Urinary bladder (tissue), 4 donors: ENCODE measurements around the gene P2RY6. TPM values are rescaled to one million over a fixed set of nuclear protein-coding genes. Genes with fewer than 3 reads are reported as not detected.

ENCODE experiments used
- DNase-seq: peaks from one replicate; pipeline ENCODE4 v3.0.0-alpha.2; 2015; ENCODE audit errors: extremely low spot score
- H3K27ac ChIP-seq: one replicate; pipeline ENCODE4 v1.5.1; 2013; ENCODE audit warnings: low read depth, mild to moderate bottlenecking, moderate library complexity
- H3K36me3 ChIP-seq: one replicate; pipeline ENCODE4 v1.6.1; 2013; ENCODE audit warnings: mild to moderate bottlenecking, moderate library complexity; ENCODE audit not compliant: insufficient read depth
- H3K4me1 ChIP-seq: one replicate; pipeline ENCODE4 v1.6.1; 2013; ENCODE audit warnings: mild to moderate bottlenecking, moderate library complexity; ENCODE audit not compliant: insufficient read depth
- H3K4me3 ChIP-seq: one replicate; pipeline ENCODE4 v1.5.1; 2013; ENCODE audit warnings: low read depth, low read length
- WGBS: extraction: QIAGEN DNeasy Blood & Tissue Kit; methylation state at CpG from one replicate; pipeline ENCODE4 v1.1.7; 2013; 5-methylcytosine and 5-hydroxymethylcytosine counted together
- polyA plus RNA-seq: library from polyadenylated mRNA; stranded (reverse); fragments of 200-250 nt; gene quantifications from one replicate; pipeline ENCODE4 v1.2.3, GENCODE V29; 2013
- total RNA-seq: library from RNA; depleted of rRNA; stranded (reverse); fragments of >200 nt; gene quantifications from one replicate; pipeline ENCODE4 v1.2.3, GENCODE V29; 2014
- donor health status: healthy with polysubstance abuse.
- donor health status: healthy.

P2RY6 gene
- total and polyA plus RNA-seq, 2 donors = 0.90 to 2.6 TPM

- WGBS = 12% methylated on average over 14 of the region's 14 CpGs
Measured at GRCh38 chr11:73323464-73323863, 51.3 kb downstream of the P2RY6 start.

DNA sequence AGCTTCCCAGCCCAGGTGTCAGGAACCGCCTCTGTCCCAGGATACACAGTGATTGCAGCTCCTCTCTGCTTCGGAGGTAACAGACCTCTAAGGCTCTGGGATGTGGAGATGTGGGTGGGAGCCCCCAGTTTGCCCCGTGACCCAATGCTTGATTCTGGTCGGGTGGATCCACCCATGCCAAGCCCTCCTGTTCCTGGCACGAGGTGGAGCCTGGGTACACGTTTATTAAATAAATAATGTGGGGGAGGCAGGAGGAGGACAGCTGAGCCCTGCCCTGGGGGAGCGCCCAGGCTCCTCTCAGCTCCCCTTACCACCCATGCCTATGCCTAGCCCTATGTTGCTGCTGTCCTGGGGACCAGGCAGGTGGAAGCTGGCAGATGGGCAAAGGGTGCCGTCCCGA is 52.0 kb downstream of the P2RY6 start:
- Histone ChIP-seq H3K27ac (peak overlapping the region; percentile 79), H3K4me3 (no peak overlapping the region), H3K4me1 (no peaks in the 10 kb centered on the region), H3K36me3 (no peaks in the 10 kb centered on the region)
- no peak for DNase-seq
- WGBS = 47% methylated on average over 9 of the region's 9 CpGs

More at GRCh38 chr11:73323464-73323863, 51.3 kb downstream of the P2RY6 start:
- no peaks in the 10 kb centered on the region for H3K4me1 ChIP-seq
- peak overlapping the region; percentile 79 for H3K27ac ChIP-seq
- H3K36me3 ChIP-seq = no peaks in the 10 kb centered on the region
- no peak for DNase-seq
- no peak overlapping the region for H3K4me3 ChIP-seq

GRCh38 chr11:73324665-73325035 is 52.5 kb downstream of the P2RY6 start:
- Histone ChIP-seq H3K4me1 (no peaks in the 10 kb centered on the region), H3K4me3 (no peak overlapping the region), H3K27ac (peak overlapping the region; percentile 79), H3K36me3 (no peaks in the 10 kb centered on the region)
- no peak for DNase-seq
- WGBS = 75% methylated on average over 2 of the region's 2 CpGs

GRCh38 chr11:73325036-73325981 is 53.2 kb downstream of the P2RY6 start:
- WGBS = 42% methylated on average over 13 of the region's 13 CpGs
- DNase-seq = no peak
- H3K4me1 ChIP-seq = no peaks in the 10 kb centered on the region
- H3K36me3 ChIP-seq = no peaks in the 10 kb centered on the region
- no peak overlapping the region for H3K4me3 ChIP-seq
- H3K27ac ChIP-seq = peak overlapping the region; percentile 79

DNA sequence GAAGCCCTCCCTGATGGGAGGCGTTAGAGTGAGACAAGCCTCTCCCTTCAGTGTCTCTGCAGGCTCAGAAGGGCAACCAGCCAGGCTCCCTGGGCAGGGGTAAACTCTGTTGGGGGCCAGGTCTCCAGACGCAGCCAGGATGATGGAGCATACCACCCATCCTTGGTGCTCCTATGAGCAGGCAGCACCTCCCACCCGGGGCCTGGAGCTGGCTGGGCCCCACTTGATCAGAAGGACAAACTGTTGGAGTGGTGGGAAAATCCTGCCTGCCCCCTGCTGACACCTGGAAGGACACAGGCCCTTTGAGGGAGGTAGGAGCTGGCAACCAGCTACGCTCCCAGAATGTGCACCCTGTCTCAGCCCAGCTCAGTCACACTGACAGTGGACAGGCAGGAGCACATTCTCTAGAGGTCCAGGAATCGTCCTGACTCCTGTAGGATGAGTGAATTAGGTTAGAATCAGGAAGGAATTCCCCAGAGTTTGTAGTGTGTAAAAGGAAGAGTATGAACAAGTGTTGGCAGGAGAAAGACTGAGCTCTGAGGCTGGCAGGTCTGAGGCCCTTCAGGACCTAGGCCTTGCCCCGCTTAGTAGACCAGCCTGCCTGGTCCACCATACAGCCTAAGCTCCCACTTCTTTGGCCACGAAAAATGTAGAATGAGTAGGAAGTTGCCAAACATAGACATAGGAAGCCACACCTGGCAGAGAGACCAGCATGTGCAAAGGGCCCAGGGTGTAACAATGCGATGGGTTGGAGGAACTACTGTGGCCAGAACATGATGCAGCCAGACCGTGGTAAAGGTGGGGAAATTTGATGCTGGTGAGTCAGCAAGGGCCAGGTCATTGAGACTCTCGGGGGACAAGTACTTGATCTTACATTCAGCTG is 55.0 kb downstream of the P2RY6 start:
- H3K4me1 ChIP-seq = no peaks in the 10 kb centered on the region
- no peak for DNase-seq
- no peak overlapping the region for H3K4me3 ChIP-seq
- H3K36me3 ChIP-seq = no peaks in the 10 kb centered on the region
- no peak overlapping the region for H3K27ac ChIP-seq
- 56% methylated on average over 10 of the region's 10 CpGs for WGBS

DNA sequence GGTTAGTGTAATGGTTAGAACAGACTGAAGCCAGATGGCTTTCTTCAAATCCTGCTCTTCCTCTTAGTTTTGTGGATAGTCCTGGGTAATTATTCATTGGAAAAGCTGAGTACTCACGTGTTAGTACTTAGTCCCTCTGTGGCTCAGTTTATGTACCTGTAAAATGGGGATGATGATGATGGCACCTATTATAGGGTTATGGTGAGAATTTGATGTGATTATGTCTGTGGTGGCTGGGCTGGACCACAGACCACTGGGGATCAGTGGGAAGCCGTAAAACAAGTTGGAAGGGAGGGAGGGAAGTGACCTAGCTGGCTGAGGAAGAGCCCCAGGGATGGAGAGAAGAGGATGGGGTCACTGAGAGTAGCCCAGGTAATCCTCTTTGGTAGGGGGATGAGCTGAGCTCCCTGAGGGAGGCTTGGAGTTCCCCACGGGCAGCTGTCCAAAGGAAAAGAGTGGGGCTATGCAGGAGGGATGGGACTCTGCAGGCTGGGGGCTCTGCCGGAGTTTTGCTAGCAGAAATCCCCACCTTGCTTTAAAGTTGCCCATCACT is 55.8 kb downstream of the P2RY6 start:
- WGBS = 54% methylated on average over 4 of the region's 4 CpGs
- H3K4me3 ChIP-seq = no peak overlapping the region

GRCh38 chr11:73330569-73331093 is 58.5 kb downstream of the P2RY6 start:
- 34% methylated on average over 3 of the region's 3 CpGs for WGBS
- no peak overlapping the region for H3K4me3 ChIP-seq
- H3K4me1 ChIP-seq = no peaks in the 10 kb centered on the region
- no peak for DNase-seq
- H3K36me3 ChIP-seq = no peaks in the 10 kb centered on the region
- peak overlapping the region; percentile 34 for H3K27ac ChIP-seq

More for the DNA sequence above, 55.8 kb downstream of the P2RY6 start:
- Histone ChIP-seq H3K27ac (no peak overlapping the region), H3K36me3 (no peaks in the 10 kb centered on the region), H3K4me1 (no peaks in the 10 kb centered on the region)
- no peak for DNase-seq

GRCh38 chr11:73331138-73331916 is 59.2 kb downstream of the P2RY6 start:
- Histone ChIP-seq H3K4me3 (no peak overlapping the region), H3K36me3 (no peaks in the 10 kb centered on the region), H3K27ac (peak overlapping the region; percentile 34), H3K4me1 (no peaks in the 10 kb centered on the region)
- no peak for DNase-seq
- 30% methylated on average over 4 of the region's 4 CpGs for WGBS

- H3K36me3 ChIP-seq = no peaks in the 10 kb centered on the region
- no peak overlapping the region for H3K27ac ChIP-seq
- H3K4me3 ChIP-seq = no peak overlapping the region
- H3K4me1 ChIP-seq = no peaks in the 10 kb centered on the region
- WGBS = 83% methylated on average over 11 of the region's 11 CpGs
- DNase-seq = no peak
Measured at GRCh38 chr11:73333173-73333572, 61.0 kb downstream of the P2RY6 start.

- H3K36me3 ChIP-seq = no peaks in the 10 kb centered on the region
- WGBS = 58% methylated on average over 4 of the region's 4 CpGs
- no peak overlapping the region for H3K4me3 ChIP-seq
- no peak for DNase-seq
- no peaks in the 10 kb centered on the region for H3K4me1 ChIP-seq
- H3K27ac ChIP-seq = peak overlapping the region; percentile 55
Measured at GRCh38 chr11:73333640-73334383, 61.7 kb downstream of the P2RY6 start.

DNA sequence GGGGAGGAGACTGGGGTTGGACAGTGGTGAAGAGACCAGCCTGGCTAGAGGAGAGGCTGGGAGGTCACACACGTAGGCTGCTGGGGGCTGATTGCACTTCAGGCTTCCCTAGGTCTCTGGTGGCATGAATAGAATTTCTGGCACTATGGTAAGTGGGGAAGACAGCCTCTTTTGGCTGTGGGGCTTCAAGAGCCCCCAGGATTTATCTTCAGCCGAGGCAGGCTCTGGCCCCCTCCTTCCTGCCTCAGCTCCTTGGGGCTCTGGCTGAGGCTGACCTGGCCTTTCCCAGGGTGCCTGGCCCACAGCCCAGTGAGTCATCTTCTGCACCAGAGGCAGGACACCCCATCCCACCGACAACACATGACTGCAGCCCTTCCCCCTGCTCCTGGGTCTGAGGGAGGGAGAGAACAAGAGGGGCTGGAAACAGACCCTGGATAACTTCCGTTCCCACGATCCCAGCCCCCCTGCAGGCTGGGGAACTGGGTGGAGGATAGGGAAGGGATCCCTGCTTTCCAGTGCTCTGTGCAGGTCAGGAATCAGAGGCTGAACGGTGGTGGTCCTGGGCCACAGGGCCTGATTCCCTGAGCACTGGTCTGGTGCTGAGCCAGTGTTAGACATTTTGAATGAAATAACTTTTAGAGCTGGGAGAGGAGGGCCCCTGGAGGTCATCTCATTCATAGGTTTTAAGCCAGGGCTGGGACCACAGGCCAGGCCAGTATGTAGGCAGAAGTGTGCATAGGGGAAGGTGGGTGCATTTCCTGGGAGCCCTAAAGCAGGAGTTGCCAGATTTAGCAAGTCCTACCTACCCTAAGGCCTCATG is 62.5 kb downstream of the P2RY6 start:
- Histone ChIP-seq H3K4me3 (no peak overlapping the region), H3K4me1 (no peaks in the 10 kb centered on the region), H3K36me3 (no peaks in the 10 kb centered on the region), H3K27ac (peak overlapping the region; percentile 55)
- no peak for DNase-seq
- WGBS = 12% methylated on average over 6 of the region's 6 CpGs
